GM18520 (cell line): ENCODE measurements around the gene FAM53B.
"Not testable (repeated sequence)": the region's sequence is repeated elsewhere in the genome, so short reads cannot be mapped to it uniquely, and the experiment has no call there.

Experiments
- ATAC-seq: cut with Tn5 transposase; IDR thresholded peaks from one replicate; pipeline ENCODE4 v1.9.1; 2021; ENCODE audit not compliant: unreplicated experiment

The FAM53B gene

DNA sequence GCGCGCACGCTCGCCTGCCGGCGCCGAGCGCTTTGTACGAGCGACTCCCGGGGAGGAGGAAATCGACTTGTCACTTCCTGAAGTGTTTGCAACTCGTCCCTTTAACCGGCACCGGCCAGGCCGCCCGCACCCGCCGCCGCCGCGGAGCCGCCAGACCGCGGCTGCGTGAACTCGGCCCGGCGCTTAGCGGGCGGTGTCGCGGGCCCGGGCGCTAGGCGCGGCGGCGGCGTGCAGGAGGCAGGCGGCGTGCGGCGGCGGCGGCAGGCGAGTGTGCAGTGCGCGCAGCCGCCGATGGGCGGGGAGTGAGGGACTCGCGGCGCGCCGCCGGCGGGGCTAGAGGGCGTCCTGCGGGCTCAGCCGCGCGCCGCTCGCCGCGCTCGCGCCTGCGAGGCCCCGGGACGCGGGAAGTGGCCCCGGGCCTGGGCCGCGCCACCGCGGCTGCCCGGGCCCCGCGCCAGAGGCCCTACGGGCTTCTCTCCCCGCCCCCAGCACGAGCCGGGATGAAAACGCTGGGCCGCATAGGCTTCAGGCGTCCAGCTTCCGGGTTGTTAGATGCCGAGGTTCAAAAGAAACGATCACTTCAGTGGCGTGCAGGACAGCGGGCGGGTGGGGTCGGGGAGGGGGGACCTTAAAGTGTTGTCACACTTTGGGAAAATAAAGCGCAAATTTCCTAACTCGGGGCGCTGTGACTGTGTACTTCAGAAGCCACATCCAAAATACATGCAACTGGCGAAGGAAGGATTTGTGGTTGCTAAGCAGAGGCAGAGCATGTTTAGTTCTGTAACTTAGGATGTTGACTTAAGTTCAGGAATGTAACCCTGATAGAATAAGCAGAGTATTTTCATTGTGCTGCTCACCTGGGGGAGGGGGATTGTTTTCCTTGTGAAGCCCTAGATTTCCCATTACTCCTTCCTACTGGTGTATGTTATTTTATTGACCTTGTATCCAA is at the start of gene FAM53B:
FAM53B (minus strand) TSS at position 277 of the 949 bp plus-strand sequence. CDS start 37,665 bp downstream, outside the sequence.
- peak; percentile 59 for ATAC-seq

GRCh38 chr10:124792998-124793352 is 48.8 kb upstream of the FAM53B start:
- ATAC-seq = no peak

- peak; percentile 86 for ATAC-seq
These were observed 47.6 kb upstream of the FAM53B start, which contains the start of gene EEF1AKMT2 for GRCh38 chr10:124791547-124792348. Gene EEF1AKMT2 (minus strand): TSS chr10:124791887. CDS start chr10:124791833, 54 bp downstream.

DNA sequence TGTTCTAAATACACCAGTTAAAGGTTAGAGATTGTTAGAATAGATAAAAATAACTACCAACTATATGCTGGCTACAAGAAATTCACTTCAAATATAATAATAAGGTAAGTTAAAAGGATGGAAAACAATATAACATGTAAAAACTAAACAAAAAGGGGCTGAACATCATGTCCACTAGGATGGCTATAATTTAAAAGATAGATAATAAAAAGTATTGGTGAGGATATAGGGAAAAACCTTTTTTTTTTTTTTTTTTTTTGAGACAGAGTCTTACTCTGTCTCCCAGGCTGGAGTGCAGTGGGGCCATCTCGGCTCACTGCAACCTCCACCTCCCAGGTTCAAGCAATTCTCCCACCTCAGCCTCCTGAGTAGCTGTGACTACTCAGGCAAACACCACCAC is 38.7 kb upstream of the FAM53B start:
- ATAC-seq = not testable (repeated sequence)

GRCh38 chr10:124768791-124769190 is 24.6 kb upstream of the FAM53B start:
- no peak for ATAC-seq

GRCh38 chr10:124765256-124765655 is 21.1 kb upstream of the FAM53B start:
- ATAC-seq = no peak

GRCh38 chr10:124763267-124763666 is 19.1 kb upstream of the FAM53B start:
- ATAC-seq = no peak

DNA sequence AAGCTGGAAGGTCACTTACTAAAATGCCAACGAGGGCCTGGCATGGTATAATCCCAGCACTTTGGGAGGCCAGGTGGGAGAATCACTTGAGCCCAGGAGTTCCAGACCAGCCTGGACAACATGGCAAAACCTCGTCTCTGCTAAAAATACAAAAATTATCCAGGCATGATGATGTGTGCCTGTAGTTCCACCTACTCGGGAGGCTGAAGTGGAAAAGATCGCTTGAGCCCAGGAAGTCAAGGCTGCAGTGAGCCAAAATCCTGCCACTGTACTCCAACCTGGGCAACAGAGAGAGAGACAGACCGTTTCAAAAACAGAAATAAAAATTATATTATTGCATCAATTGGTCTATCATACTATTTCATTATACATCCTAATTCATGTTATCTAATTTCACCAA is 18.1 kb upstream of the FAM53B start:
- ATAC-seq = no peak

DNA sequence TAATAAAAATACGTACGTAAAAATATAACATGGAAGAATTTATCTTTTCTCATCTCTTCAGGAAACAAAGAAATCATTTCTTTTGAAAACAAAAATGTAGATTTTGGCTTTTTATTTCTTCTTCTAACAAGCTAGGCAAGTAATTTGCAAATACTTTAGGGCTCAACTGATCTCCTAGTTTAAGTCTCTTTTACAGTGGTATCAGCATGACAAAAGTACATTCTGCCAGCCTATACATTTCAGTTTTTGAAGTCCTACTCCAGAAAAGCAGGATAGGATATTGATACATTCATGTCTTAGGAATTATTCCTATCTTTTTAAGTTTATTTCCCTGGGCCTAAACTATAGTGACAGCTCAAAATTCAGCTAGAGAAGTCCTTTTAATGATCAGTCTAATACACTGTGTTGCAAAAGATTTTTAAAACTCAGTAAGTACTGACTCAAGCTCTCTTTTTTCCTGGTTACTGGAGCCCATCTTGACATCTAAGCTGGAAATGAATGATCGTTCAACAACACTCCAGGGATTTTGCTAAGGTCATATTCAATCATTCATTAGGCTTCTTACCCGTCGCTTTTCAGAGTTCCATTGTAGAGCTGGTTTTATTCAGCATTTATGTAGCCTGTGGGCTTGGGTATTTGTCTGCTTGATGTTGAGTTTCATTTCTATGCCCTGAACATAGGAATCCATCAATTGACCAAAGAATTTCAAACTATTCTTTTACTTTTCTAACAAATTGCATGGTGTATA is 12.2 kb upstream of the FAM53B start:
- ATAC-seq = no peak

DNA sequence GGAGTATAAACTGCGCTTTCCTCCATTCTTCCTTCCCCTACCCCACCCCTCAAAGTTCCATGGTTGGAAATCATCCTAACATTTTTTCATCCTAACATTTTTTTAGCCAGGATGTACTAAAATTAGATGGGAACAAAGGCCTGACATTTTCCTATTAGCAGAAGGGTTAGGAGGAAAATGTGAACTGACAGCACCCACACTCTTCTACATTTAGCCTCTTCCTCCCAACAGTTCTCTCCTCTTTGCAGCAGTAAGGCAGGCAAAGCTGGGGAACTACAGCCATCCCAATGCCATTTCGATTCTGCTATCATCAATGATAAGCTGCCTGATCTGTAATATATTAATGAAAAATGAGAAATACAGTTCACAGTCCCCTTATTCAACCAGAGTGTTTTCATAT is 11.4 kb upstream of the FAM53B start:
- ATAC-seq = no peak

DNA sequence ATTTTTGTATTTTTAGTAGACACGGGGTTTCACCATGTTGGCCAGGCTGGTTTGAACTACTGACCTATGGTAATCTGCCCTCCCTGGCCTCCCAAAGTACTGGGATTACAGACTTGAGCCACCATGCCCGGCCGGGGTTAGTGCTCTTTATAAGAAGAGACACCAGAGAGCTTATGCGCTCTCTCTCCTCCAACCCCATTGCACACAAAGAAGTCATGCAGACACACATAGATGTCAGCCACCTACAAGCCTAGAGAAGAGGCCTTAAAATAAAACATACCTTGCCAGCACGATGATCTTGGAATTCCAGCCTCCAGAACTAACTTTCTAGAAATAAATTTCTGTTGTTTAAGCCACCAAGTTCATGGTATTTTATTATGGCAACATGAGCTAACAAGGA is 10.0 kb upstream of the FAM53B start:
- ATAC-seq = no peak

GRCh38 chr10:124748953-124749645 is 4.9 kb upstream of the FAM53B start:
- no peak for ATAC-seq

- no peak for ATAC-seq
These were observed 4.0 kb upstream of the FAM53B start for GRCh38 chr10:124748166-124748565.

- no peak for ATAC-seq
These were observed 3.6 kb upstream of the FAM53B start for GRCh38 chr10:124747745-124748144.

- no peak for ATAC-seq
These were observed 2.8 kb upstream of the FAM53B start for GRCh38 chr10:124746992-124747391.

DNA sequence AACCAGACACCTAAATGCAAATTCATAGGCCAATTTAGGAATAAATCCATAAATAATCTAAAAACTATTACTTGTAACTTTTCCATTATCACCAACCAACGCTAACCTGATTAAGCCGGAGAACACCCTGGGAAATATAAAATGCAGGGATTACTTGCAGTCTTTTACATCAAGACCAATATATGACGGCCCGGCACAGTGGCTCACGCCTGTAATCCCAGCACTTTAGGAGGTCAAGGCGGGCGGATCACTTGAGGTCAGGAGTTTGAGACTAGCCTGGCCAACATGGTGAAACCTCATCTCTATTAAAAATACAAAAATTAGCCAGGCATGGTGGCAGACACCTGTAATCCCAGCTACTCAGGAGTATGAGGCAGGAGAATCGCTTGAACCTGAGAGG is 2.3 kb upstream of the FAM53B start:
- ATAC-seq = not testable (repeated sequence)

DNA sequence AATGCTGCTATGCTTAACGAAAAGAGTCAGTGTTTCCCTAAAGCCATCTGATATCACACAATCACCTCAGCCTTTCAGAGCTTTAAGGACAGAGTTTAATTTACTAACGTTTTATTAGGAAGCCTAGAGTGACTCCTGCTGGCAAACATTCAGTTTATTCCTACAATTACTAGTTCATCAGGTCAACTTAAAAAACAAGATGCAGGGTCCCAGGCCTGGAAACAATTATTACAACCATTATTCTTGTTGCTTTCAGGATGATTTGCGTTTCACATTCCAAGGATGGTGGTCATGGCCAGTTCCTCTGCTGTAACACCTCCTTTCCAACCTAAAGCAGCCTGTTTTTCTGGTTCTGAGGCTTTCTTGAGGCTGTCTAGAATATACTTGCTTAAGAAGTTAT is 1.5 kb upstream of the FAM53B start:
- no peak for ATAC-seq

DNA sequence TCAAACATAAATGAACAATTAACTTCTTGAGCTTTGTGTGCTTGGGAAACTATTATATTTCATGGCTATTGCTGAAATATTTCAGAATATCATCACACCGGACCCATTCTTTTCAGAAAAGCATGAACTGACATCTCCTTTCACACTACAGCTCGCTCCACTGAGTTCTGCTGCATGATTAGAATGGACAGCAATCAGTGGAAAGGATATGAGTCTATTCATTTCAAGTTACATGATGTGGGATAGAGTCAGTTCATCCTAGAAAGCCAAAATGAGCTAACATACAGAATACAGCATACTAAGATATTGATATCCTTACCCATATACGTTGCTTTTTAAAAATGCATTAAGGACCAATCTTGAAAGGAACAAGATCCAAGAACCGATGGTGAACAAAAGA is 1.1 kb upstream of the FAM53B start:
- ATAC-seq = no peak

GRCh38 chr10:124743191-124744101 is 732 bp downstream of the FAM53B start:
- peak; percentile 12 for ATAC-seq
